ENCODE measurements around the gene MIDN. TPM values are rescaled to one million over a fixed set of nuclear protein-coding genes. Genes with fewer than 3 reads are reported as not detected.

MIDN gene
- total and polyA plus RNA-seq, 2 donors (not counting 3 experiments of a cell fraction or from before 2014, with no cell fraction given), result 20.0 to 85.9 TPM

DNA sequence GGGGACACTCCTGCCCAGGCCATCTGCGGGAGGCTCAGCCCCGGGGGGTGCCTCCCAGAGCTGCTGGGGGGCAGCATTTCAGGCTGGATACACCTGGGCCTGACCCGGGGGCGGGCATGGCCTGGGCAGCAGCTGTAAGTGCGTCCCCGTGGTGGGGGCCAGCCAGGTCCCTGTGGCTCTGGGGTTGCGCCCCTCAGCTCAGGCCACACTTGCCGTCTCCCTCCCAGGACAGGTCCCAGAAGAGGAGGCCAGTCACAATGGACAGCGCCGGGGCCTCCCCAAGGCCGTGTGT is 22.2 kb upstream of the MIDN start:
- no peak for TF ChIP-seq EZH2 (IDR thresholded peaks at IDR 0.05; ENCODE audit: borderline replicate concordance, low read depth, low read length, severe bottlenecking)
- no peak for TF ChIP-seq GATA2 (IDR thresholded peaks at IDR 0.05; ENCODE audit: insufficient read depth, insufficient read length, low read depth, low read length)
- TF ChIP-seq FOS (IDR thresholded peaks at IDR 0.05; ENCODE audit: borderline replicate concordance, insufficient read depth, low read length), result no peak
- no peak for TF ChIP-seq POLR2AphosphoS5 (IDR thresholded peaks at IDR 0.05; ENCODE audit: insufficient read depth, low read depth, low read length)
- TF ChIP-seq MYC (IDR thresholded peaks at IDR 0.05; ENCODE audit: low read depth, low read length), result no peak
- TF ChIP-seq, protein P1, sequence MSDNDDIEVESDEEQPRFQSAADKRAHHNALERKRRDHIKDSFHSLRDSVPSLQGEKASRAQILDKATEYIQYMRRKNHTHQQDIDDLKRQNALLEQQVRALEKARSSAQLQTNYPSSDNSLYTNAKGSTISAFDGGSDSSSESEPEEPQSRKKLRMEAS (IDR thresholded peaks at IDR 0.05; ENCODE audit: insufficient read depth, insufficient read length), result no peak
- TF ChIP-seq, protein P2, sequence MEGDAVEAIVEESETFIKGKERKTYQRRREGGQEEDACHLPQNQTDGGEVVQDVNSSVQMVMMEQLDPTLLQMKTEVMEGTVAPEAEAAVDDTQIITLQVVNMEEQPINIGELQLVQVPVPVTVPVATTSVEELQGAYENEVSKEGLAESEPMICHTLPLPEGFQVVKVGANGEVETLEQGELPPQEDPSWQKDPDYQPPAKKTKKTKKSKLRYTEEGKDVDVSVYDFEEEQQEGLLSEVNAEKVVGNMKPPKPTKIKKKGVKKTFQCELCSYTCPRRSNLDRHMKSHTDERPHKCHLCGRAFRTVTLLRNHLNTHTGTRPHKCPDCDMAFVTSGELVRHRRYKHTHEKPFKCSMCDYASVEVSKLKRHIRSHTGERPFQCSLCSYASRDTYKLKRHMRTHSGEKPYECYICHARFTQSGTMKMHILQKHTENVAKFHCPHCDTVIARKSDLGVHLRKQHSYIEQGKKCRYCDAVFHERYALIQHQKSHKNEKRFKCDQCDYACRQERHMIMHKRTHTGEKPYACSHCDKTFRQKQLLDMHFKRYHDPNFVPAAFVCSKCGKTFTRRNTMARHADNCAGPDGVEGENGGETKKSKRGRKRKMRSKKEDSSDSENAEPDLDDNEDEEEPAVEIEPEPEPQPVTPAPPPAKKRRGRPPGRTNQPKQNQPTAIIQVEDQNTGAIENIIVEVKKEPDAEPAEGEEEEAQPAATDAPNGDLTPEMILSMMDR (IDR thresholded peaks at IDR 0.05; ENCODE audit: extremely low read depth in 1 of 2, insufficient read depth in 1 of 2, low read depth in 1 of 2, low read length in 2 of 2), result no peak
- no peak for TF ChIP-seq POLR2A (IDR thresholded peaks at IDR 0.05; ENCODE audit: low read depth, low read length)
- no peak for TF ChIP-seq JUN (IDR thresholded peaks at IDR 0.05; ENCODE audit: borderline replicate concordance, insufficient read depth, insufficient read length, low read depth)
- H3K9ac ChIP-seq (replicated peaks; ENCODE audit: extremely low read depth, insufficient read depth, low read length), result no peak overlapping the region
- H3K27me3 ChIP-seq (ENCODE audit: control insufficient read depth in 2 of 2, insufficient read depth in 2 of 2, low read length in 2 of 2), result no peaks in the 10 kb centered on the region
- no peaks in the 10 kb centered on the region for H3K4me1 ChIP-seq (ENCODE audit: control insufficient read depth, extremely low read depth, insufficient read depth, low read length)
- ChIA-PET POLR2A (no interaction called here), CTCF (interaction anchor here (1.3 kb wide), 1 partner anchor 113 kb away, joined by 4 read pairs; no protein-coding TSS in a partner anchor)
- H3K4me2 ChIP-seq (ENCODE audit: insufficient read depth, low read length), result no peak overlapping the region
- no peak for FAIRE-seq
- H3K9me3 ChIP-seq (replicated peaks; ENCODE audit: control insufficient read depth, insufficient read depth, low read length), result no peaks in the 10 kb centered on the region
- H3K79me2 ChIP-seq (ENCODE audit: control insufficient read depth, insufficient read depth, low read length), result no peaks in the 10 kb centered on the region
- peaks cover 5 to 13% of the 10 kb centered on the region in 2 experiments for H3K36me3 ChIP-seq (ENCODE audit: control insufficient read depth in 2 of 2, extremely low read depth in 1 of 2, insufficient read depth in 2 of 2, low read length in 2 of 2)
- H3K9me1 ChIP-seq (replicated peaks; ENCODE audit: control insufficient read depth, extremely low read depth, insufficient read depth, low read length), result no peaks in the 10 kb centered on the region
- no peak for DNase-seq (ENCODE audit: low read depth, low spot score)
- intact Hi-C loops (cut with micrococcal nuclease), result no loop called here
- no peak overlapping the region for H2AFZ ChIP-seq (ENCODE audit: low read depth, low read length)
- H3K4me3 ChIP-seq (replicated peaks in 1 of 3; ENCODE audit: insufficient read depth in 1 of 3, low read depth in 1 of 3, low read length in 3 of 3), result no peak overlapping the region
- BruUV-seq (replicated peaks), result no TSS peak
- H3K27ac ChIP-seq (ENCODE audit: insufficient read depth, low read depth, low read length), result no peak overlapping the region
- dilution Hi-C loops (cut with MboI; ENCODE audit: extremely low pct_ligation_motif_present, low sequenced_read_pairs), result no loop called here
- H4K20me1 ChIP-seq (replicated peaks; ENCODE audit: control insufficient read depth, extremely low read depth, insufficient read depth, low read length), result no peaks in the 10 kb centered on the region

Data from endothelial cell of umbilical vein (primary cell).